HEK293T (cell line): ENCODE results near the gene TNRC6C.
"Not testable (repeated sequence)": the region's sequence is repeated elsewhere in the genome, so short reads cannot be mapped to it uniquely, and the experiment has no call there.

Source experiments
- BHLHE40 ChIP-seq: fragments of 450-650 bp; IDR thresholded peaks from 2 replicates; pipeline ENCODE4 v1.6.1; 2016; ENCODE audit warnings: mild to moderate bottlenecking, moderate library complexity, borderline replicate concordance
- FOXM1 ChIP-seq: fragments of 450-650 bp; IDR thresholded peaks from 2 replicates; pipeline ENCODE4 v1.6.1; 2017; ENCODE audit warnings: mild to moderate bottlenecking, borderline replicate concordance
- LEF1 ChIP-seq: fragments of 450-650 bp; IDR thresholded peaks from 2 replicates; pipeline ENCODE4 v1.6.1; 2017; ENCODE audit warnings: mild to moderate bottlenecking, borderline replicate concordance
- SP1 ChIP-seq: fragments of 450-650 bp; IDR thresholded peaks from 2 replicates; pipeline ENCODE4 v1.6.1; 2017
- SUZ12 ChIP-seq: fragments of 450-650 bp; IDR thresholded peaks from 2 replicates; pipeline ENCODE4 v1.6.1; 2016; ENCODE audit warnings: mild to moderate bottlenecking
- ZNF384 ChIP-seq: fragments of 450-650 bp; IDR thresholded peaks from 2 replicates; pipeline ENCODE4 v1.6.1; 2016
- TF ChIP-seq, protein P1 (sequence below): fragments of 450-650 bp; IDR thresholded peaks from 2 replicates; pipeline ENCODE4 v1.6.1; 2016

DNA sequence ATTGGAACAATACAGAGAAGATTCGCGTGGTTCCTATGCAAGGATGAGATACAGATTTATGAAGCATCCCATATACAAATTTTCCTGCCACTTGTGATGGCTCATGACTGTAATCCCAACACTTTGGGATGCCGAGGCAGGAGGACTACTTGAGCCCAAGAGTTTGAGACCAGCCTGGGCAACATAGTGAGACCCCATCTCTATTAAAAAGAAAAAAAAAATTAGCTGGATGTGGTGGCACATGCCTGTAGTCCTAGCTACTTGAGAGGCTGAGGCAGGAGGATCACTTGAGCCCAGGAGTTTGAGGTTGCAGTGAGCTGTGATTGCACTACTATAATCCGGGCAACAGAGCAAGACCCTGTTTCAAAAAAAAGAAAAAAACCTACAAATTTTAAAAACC is 108.5 kb downstream of the TNRC6C start:
- TF ChIP-seq FOXM1, SP1, ZNF384, LEF1, BHLHE40, SUZ12: not testable (repeated sequence)
- TF ChIP-seq, protein P1, sequence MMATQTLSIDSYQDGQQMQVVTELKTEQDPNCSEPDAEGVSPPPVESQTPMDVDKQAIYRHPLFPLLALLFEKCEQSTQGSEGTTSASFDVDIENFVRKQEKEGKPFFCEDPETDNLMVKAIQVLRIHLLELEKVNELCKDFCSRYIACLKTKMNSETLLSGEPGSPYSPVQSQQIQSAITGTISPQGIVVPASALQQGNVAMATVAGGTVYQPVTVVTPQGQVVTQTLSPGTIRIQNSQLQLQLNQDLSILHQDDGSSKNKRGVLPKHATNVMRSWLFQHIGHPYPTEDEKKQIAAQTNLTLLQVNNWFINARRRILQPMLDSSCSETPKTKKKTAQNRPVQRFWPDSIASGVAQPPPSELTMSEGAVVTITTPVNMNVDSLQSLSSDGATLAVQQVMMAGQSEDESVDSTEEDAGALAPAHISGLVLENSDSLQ = not testable (repeated sequence)
